ENCODE data around the gene PTGIR.

DNA sequence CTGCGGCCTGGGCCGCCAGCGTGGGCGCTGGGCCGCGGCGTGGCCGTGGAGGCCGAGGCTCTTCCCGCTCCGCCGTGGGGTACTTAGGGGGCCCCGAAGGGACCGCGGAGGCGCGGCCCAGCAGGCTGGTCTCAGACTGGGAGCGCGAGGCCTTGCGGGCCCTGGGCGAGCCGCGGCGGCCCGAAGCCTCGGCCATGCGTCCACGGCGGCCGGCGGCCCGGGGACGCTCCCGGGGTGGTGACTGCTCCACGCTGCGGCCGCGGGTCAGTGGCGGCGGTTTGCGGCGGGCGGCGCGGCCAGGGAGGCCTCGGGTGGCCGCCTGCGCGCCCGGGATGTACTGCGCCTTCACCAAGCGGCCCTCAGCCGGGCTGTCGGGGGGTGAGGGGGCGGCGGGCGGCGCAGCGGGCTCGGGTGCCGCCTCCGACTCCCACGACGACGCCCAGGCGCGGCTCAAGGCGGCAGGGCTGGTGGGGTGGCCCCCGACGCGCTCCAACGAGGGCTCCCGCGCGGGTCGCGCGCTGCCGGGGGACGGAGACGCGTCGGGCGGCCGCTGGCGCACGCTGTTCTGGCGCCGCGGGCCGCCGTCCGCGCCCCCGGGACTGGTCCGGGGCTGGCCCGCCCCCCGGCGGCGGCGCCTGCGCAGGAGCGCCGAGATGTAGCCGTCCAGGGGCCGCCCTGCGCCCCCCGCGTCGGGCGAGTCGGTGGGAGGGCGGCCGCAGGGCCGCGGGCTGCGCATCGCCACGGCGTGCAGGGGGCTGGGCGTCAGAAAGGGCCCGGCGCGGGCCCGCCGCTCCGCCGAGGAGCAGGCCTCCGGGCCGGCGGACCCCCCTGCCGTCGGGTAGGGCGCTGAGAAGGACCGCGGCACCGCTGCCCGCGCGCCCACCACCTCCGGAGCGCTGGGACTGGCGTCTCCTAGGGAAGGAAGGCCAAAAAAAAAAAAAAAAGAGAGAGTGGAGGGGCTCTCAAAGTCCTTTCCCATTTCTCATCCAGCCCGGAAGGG is 24.4 kb upstream of the PTGIR start:
- TF ChIP-seq, protein P1, sequence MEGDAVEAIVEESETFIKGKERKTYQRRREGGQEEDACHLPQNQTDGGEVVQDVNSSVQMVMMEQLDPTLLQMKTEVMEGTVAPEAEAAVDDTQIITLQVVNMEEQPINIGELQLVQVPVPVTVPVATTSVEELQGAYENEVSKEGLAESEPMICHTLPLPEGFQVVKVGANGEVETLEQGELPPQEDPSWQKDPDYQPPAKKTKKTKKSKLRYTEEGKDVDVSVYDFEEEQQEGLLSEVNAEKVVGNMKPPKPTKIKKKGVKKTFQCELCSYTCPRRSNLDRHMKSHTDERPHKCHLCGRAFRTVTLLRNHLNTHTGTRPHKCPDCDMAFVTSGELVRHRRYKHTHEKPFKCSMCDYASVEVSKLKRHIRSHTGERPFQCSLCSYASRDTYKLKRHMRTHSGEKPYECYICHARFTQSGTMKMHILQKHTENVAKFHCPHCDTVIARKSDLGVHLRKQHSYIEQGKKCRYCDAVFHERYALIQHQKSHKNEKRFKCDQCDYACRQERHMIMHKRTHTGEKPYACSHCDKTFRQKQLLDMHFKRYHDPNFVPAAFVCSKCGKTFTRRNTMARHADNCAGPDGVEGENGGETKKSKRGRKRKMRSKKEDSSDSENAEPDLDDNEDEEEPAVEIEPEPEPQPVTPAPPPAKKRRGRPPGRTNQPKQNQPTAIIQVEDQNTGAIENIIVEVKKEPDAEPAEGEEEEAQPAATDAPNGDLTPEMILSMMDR (IDR thresholded peaks at IDR 0.05; ENCODE audit: poor library complexity) = no peak
- TF ChIP-seq EZH2 (IDR thresholded peaks at IDR 0.05; ENCODE audit: borderline replicate concordance) = peak; percentile 47
